Lung microvascular endothelial cell (primary cell): ENCODE data around the gene ABCD1. TPM values are rescaled to one million over a fixed set of nuclear protein-coding genes. Genes with fewer than 3 reads are reported as not detected.
A peak's percentile ranks its signal among the peaks of the same experiment; 100 is the strongest.
"Not testable (repeated sequence)": the region's sequence is repeated elsewhere in the genome, so short reads cannot be mapped to it uniquely, and the experiment has no call there.

Experiments used
- DNase-seq, 2 donors: peaks; one replicate each; pipeline versions ENCODE4 v3.0.0 to v3.0.0-alpha.2; 2010; ENCODE audit warnings: low read depth in 2 of 2
- total RNA-seq: library from RNA; depleted of rRNA; stranded (reverse); fragments of >200 nt; gene quantifications from 2 replicates; pipeline ENCODE4 v1.2.1, GENCODE V29; 2014

The ABCD1 gene
- 4.8 and 6.2 TPM in 2 replicates for total RNA-seq

GRCh38 chrX:153724252-153725038 is at the start of gene ABCD1, which contains the start of gene BCAP31:
Gene ABCD1, plus strand, starts transcription at chrX:153724856. Its CDS starts 411 bp downstream, at chrX:153725267.
Gene BCAP31, minus strand, starts transcription at chrX:153724387. Its CDS starts 1,143 bp downstream, at chrX:153723244.
- DNase-seq: peak; percentile 88 to 91

- DNase-seq: no peak
Measured at GRCh38 chrX:153681175-153681574, 43.5 kb upstream of the ABCD1 start.

- DNase-seq: not testable (repeated sequence)
Measured at GRCh38 chrX:153683486-153683885, 41.2 kb upstream of the ABCD1 start.

GRCh38 chrX:153684467-153685155 is 40.0 kb upstream of the ABCD1 start:
- DNase-seq: no peak

GRCh38 chrX:153685156-153685536 is 39.5 kb upstream of the ABCD1 start:
- DNase-seq: no peak

- no peak for DNase-seq
Measured at GRCh38 chrX:153685751-153686696, 38.6 kb upstream of the ABCD1 start.

- no peak for DNase-seq
Measured at GRCh38 chrX:153686711-153687110, 37.9 kb upstream of the ABCD1 start.

- DNase-seq: peak; percentile 52 to 66
Measured at GRCh38 chrX:153687121-153688039, 37.3 kb upstream of the ABCD1 start, which contains the start of gene SLC6A8. Gene SLC6A8, plus strand, starts transcription at chrX:153687926. Its CDS starts 649 bp downstream, at chrX:153688575.

GRCh38 chrX:153688071-153688470 is 36.6 kb upstream of the ABCD1 start:
- no peak for DNase-seq

GRCh38 chrX:153688506-153688905 is 36.1 kb upstream of the ABCD1 start:
- DNase-seq: no peak

- peak in 1 of 2 donors; percentile 37 for DNase-seq
Measured at GRCh38 chrX:153688911-153689590, 35.6 kb upstream of the ABCD1 start.

GRCh38 chrX:153689654-153690465 is 34.8 kb upstream of the ABCD1 start:
- DNase-seq: no peak

- no peak for DNase-seq
Measured at GRCh38 chrX:153690466-153690865, 34.2 kb upstream of the ABCD1 start.

GRCh38 chrX:153691032-153691827 is 33.4 kb upstream of the ABCD1 start:
- DNase-seq: not testable (repeated sequence)

GRCh38 chrX:153692003-153692402 is 32.7 kb upstream of the ABCD1 start:
- DNase-seq: no peak

GRCh38 chrX:153692611-153693156 is 32.0 kb upstream of the ABCD1 start:
- DNase-seq: no peak

- DNase-seq: no peak
Measured at GRCh38 chrX:153693216-153694086, 31.2 kb upstream of the ABCD1 start.
